Measurements from ENCODE around the gene SFN.
A peak's percentile ranks its signal among the peaks of the same experiment; 100 is the strongest.
"Not testable (repeated sequence)": the region's sequence is repeated elsewhere in the genome, so short reads cannot be mapped to it uniquely, and the experiment has no call there.

Gene SFN

DNA sequence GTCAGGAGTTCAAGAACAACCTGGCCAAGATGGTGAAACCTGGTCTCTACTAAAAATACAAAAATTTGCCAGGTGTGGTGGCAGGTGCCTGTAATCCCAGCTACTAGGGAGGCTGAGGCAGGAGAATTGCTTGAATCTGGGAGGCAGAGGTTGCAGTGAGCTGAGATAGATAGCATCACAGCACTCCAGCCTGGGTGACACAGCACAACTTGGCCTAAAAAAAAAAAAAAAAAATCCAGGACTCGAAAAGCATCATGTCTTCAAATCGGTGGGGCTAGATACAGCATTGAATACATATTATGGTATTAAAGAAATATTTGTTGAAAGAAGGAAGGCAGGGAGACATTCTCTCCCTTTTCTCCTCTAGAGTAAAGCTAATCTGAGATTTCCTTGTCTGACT lies 10.1 kb downstream of the SFN start:
- not testable (repeated sequence) for DNase-seq

DNA sequence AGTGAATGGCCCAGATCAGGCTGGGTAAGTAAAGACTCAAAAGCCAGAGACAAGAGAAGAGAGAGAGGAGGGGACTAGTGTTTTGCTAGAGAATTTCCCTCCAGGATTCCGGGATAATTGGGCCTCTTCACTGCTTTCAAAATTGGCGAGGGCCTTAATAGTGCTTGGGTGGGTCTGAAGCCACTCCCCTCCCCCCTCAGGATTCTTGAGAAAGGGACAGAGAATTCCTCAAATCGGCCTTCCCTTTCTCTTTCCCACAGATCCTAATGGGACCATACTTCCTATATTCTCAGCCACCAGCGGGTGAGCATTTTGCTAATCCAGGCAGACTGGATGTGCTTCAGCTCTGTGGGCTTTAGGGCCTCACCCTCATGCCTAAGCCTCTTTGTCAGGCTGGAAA lies 11.9 kb downstream of the SFN start:
- no peak for DNase-seq

- DNase-seq = no peak
Observed at GRCh38 chr1:26877326-26877725, 14.4 kb downstream of the SFN start.

DNA sequence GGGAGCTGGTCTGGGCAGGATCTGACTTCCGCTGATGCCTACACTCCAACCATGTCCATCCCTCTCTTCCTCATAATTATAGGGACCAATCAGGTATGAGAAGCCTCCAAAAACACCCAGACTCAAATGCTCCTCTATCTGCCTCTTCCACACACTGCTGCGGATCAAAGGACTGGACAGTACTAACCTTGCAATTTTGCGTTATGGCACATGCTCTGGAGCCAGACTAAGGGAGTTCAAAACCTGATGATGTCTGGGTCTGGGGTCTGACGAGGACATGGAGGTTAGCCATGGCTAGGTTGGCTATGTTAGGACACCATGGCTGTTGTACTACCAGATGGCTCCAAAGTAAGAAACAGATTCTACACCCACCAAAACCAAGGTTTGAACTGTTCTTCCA lies 16.8 kb downstream of the SFN start:
- no peak for DNase-seq

GRCh38 chr1:26881611-26882010 lies 18.7 kb downstream of the SFN start:
- not testable (repeated sequence) for DNase-seq

- no peak for DNase-seq
Observed at GRCh38 chr1:26882696-26883463, 19.9 kb downstream of the SFN start.

DNA sequence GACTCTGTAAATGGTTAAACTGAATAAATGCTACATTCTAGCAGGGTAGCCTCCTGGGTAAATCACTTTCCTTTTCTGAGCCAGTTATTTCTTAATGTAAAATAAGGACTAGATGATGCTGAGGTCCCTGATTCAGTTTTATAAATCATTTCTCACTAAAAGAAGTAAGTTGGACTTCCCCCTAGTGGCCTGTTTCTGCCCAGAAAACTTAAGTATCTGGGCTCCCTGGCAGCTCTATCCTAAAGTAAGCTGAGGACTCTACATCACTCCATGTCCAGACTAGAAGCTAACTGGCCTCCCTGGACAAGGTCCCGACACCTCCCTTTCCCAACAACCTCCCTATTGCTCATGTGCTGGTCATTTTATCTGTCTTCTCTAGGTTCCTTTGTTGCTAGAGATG lies 24.2 kb downstream of the SFN start:
- DNase-seq = no peak

- no peak for DNase-seq
Observed at GRCh38 chr1:26888231-26888630, 25.3 kb downstream of the SFN start.

GRCh38 chr1:26889551-26890466 lies 26.9 kb downstream of the SFN start, which contains the start of gene GPN2:
Gene GPN2, minus strand, starts transcription at chr1:26890283. Its CDS starts 187 bp downstream, at chr1:26890096.
- DNase-seq = peak; percentile 67 to 69

DNA sequence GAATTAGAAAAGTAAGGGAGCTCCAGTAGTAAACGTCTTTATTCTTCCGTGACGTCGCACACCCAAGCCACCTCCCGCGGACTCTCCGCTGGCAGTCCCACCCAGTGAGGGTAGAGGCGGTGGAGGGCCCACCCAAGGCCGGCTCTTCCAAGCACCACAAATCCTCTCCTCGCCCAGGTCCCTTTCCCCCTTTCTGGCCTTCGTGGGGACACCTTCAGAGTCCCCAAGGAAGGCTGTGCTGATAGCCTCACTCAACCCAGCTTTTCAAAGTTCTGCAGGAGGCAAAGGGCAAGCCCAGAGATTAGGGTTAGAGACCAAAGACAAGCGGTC lies 27.5 kb downstream of the SFN start:
- DNase-seq = no peak

DNA sequence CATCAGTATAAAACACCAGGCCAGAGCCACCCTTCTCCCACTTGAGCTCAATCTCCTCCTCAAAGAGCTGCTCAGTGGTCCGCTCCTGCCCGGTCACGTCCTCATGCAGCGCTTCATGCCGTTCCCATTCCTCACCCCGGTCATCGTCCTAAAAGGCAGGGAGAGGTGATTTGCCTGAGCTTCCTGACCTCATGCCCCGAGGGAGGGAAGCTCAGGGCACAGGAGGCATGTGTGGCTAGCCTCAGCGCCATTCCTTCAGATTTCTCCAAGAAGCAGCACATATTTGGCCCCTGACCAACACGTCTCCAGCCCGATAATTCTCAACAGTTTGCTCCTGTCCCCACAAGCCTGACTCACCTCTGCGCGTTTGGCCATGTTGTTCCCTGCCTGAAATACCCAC lies 31.3 kb downstream of the SFN start:
- no peak for DNase-seq

GRCh38 chr1:26897351-26897750 lies 34.4 kb downstream of the SFN start:
- no peak for DNase-seq

DNA sequence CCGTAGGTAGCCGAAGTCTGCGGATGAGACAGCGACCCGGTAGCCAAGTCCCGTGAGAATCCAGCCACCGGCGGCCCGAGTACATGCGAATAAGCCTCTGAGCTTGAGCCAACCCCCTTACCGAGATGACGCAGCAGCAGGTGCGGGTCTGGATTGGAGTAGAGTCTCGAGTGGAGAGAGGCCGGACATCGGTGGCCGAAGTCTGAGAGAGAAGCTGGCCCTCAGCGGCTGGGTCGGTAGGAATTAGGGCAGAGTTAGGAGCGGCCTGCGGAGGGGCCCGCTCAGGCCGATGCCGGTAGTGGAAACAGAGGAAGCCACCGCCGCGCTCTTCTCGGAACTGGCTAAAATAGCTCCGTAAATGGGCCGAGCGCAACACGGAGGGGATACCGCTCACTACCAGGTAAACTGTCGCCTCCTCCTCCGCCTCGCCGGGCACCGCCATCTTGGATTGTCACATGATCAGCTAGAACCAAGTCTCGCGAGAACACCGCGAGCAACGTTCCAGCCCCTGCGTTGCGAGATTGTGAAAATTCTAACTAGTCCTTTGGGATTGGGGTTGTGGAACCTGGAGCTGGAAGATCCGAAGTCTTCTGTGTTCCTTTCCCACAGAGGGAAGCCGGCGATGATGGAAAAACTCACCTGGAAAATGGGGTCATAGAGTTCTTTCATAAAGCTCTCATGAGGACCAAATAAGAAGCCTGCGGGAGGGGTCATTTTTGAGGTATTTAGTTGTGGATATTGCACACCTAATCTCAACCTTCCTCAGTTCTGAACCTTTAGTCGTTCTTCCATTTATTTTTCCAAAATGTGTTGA lies 37.3 kb downstream of the SFN start, which contains the start of gene GPATCH3:
GPATCH3 (minus strand) TSS at position 467 of the 814 bp plus-strand sequence; CDS start at position 442, 25 bp downstream.
- peak; percentile 84 to 86 for DNase-seq

DNA sequence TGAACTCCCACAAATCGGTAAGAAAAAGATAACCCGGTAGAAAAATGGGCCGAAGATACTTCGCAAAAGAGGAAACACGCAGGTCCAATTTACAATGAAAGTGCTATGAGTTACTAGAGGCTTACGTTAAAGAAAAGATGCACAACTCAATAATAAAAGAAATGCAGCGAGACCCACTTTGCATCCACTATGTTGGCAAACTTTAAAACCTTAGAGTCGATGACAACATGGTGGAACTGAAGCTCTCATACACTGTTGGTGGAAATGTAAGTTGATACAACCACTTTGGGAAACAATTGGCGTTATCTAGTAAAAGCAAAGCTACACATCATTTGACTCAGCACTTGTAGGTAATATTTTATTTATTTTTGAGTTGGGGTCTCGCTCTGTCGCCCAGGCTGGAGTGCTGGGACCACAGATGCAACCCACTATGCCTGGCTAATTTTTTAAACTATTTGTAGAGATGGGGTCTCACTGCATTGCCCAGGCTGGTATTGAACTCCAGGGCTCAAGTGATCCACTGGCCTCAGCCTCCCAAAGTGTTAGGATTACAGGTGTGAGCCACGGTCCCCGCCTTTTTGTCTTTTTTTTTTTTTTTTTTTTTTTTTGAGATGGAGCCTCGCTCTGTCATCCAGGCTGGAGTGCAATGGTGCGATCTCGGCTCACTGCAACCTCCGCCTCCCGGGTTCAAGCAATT lies 38.0 kb downstream of the SFN start:
- DNase-seq = no peak

DNA sequence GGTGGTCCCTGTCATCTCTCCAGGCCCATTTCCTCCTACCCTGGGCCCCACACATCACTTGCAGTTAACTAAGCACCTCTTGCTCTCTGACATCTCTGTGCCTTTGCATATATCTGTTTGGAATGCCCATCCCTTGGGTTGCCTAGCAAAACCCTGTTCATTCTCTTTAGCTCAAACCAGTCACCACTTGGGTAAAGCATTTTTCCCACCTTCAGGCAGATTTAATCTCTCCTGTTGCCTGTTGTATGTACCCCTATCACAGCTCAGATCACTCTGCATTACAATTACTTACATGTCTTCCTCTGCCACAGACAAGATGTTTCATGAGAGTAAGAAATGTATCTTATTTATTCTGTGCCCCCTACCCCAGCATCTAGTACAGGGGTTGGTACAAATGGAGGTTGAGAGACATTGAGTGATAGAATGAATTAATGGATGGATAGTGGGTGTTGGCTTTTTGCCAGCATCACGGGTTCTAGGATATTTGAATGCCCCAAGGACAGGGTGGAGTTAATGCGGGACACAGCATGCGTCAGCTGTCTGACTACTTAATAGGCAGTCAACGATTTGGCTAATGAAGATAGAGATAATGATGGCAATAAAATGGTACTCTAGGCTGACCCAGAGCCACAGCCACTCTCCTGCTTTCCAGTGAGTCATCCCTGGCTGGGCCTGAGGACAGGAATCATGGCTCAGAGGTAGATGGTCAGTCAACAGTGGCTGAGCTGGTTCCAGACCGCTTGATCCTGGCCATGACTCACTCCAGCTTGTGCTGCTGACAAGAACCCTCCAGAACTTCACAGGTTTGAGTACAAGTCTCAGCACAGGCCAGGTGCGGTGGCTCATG lies 44.3 kb downstream of the SFN start:
- DNase-seq = no peak

GRCh38 chr1:26909951-26910342 lies 47.0 kb downstream of the SFN start:
- no peak for DNase-seq

DNA sequence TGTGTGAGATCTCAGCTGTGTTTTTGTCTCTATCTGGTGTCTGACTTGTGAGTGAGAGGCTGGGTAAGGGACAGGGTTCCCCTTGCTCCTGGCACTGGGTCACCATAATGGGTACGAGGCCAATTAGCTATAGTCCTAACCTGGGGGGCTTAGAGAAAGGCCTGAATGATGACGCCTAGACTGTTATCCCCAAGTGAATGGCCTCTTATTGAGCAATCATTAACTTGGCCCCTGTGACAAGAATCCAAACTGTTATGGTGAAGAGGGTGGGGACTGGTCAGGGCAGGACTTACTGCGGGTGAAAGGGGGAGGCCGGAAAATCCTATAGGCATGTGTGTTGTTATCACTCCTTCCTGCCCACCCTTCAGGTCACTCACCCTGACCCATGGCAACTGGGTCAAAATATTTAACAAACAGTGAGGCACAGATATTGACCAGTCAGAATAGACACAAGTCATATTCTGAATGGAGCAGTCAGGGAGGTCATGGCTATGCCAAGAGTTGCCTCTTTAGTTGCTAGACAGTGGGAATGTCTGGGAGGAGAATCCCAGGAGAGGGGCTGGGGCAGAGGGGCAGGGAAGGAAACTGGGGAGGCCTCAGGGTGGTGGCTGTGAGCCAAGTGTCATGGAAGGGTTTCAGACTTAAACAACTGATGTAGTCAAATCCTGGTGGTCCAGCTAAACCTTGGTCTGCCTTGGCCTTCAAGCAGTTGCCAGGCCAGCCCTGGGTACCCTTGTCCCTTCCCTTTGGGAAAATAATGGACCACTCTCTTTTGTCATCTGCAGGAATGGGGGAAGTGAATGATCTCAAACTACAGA lies 47.6 kb downstream of the SFN start:
- no peak for DNase-seq

DNA sequence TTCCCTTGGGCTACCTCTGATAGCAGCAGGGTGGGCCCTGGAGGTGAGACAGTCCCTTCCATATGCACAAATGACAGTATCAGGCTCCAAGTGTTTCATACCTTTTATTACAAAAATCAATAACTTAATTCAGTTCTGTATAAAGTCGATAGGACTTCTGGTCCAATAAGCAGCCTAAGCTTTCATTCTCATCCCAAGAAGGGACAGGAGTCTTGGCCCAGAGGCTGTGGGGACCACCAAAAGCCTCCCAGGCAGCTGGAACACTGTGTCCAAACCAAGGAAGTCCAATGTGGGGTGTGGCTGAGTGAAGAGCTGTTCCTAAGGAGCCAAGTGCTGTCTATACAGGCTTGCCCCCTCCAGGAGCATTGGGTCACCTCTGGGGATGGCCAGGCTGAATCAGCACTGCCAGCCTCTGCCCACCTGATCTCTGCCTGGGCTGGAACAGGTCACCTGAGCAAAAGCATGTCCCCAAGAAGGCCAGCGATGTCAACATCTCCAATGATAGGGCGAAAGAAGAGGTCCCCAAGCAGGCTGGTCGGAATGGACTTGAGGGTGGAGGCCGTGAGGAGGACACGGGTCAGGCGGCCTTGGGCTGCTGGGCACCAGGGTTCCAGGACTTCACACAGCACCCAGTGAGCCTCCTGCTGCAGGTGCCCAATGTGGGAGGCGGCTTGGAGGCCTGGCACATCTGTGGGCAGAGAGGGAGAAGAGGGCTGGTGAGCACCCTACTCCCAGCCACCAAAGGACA lies 48.6 kb downstream of the SFN start:
- DNase-seq = no peak

DNA sequence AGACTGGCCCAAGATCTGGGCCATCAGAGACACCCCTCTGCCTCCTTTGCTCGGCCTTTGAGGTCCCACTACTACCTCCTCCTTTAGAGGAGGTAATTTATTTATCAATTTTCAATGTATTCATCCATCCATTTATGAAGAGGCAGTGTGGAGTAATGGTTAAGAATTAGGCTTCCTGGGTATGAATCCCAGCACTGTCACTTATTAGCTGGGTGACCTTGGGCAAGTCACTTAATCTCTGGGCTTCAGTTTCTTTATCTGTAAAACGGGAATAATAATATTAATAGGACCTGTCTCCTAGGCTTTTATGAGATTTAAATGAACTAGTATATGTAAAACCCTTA lies 49.2 kb downstream of the SFN start:
- no peak for DNase-seq

DNA sequence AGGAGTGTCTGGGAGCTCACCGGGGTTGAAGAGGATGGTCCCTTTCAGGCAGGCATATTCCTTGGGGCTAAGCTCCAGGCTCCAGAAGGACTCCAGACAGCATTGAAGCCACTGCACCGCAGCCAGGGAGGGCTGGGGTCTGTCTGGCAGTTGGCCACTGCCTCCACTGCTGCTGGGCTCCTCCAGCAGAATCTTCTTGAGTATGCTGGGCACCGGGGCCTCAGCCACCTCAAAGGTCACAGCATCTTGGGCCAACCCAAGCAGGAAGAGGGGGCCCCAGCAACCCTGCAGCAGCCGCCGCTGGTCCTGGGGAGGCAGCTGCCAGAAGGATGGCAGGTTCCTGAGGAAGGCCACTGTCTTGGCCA lies 50.4 kb downstream of the SFN start:
- no peak for DNase-seq
